Suprapubic skin (tissue), 4 donors: ENCODE data around the gene NCBP3.

Source experiments
- EP300 ChIP-seq: sonication (generic); formaldehyde crosslinking; IDR thresholded peaks from one replicate; pipeline ENCODE4 v1.6.1; 2017; ENCODE audit warnings: antibody characterized with exemption
- POLR2A ChIP-seq, 2 donors: fragments of 450-650 bp; IDR thresholded peaks; one replicate each; pipeline ENCODE4 v1.6.1; 2017; ENCODE audit warnings: antibody characterized with exemption in 2 of 2, mild to moderate bottlenecking in 2 of 2, moderate library complexity in 2 of 2
- POLR2AphosphoS5 ChIP-seq, 3 donors: sonication (generic); formaldehyde crosslinking; IDR thresholded peaks; one replicate each; pipeline ENCODE4 v1.6.1; 2017; ENCODE audit warnings: antibody characterized with exemption in 3 of 3
- TF ChIP-seq, protein P1 (sequence below), 2 donors: fragments of 200-600 bp in 1 of 2; fragments of 450-650 bp in 1 of 2; sonication (generic) in 1 of 2; IDR thresholded peaks; one replicate each; pipeline ENCODE4 v1.5.1; 2016 to 2019; ENCODE audit warnings: antibody characterized with exemption in 2 of 2, mild to moderate bottlenecking in 1 of 2, moderate library complexity in 1 of 2

GRCh38 chr17:3846437-3847164, 555 bp upstream of the NCBP3 start:
- TF ChIP-seq, protein P1, sequence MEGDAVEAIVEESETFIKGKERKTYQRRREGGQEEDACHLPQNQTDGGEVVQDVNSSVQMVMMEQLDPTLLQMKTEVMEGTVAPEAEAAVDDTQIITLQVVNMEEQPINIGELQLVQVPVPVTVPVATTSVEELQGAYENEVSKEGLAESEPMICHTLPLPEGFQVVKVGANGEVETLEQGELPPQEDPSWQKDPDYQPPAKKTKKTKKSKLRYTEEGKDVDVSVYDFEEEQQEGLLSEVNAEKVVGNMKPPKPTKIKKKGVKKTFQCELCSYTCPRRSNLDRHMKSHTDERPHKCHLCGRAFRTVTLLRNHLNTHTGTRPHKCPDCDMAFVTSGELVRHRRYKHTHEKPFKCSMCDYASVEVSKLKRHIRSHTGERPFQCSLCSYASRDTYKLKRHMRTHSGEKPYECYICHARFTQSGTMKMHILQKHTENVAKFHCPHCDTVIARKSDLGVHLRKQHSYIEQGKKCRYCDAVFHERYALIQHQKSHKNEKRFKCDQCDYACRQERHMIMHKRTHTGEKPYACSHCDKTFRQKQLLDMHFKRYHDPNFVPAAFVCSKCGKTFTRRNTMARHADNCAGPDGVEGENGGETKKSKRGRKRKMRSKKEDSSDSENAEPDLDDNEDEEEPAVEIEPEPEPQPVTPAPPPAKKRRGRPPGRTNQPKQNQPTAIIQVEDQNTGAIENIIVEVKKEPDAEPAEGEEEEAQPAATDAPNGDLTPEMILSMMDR (IDR thresholded peaks at IDR 0.05): no peak
- TF ChIP-seq EP300 (no peak), POLR2AphosphoS5 (IDR thresholded peaks at IDR 0.05) (no peak), POLR2A (IDR thresholded peaks at IDR 0.05) (no peak)
